Peyer's patch (tissue), 4 donors: ENCODE data around the gene CDC42SE2.

ENCODE experiments used
- CTCF ChIP-seq, 6 experiments: fragments of 450-650 bp in 4 of 6; fragments of 200-600 bp in 2 of 6; sonication (generic) in 1 of 6; IDR thresholded peaks; one replicate each; pipeline ENCODE4 v1.5.1; 2017 to 2019; ENCODE audit warnings: antibody characterized with exemption in 6 of 6, mild to moderate bottlenecking in 3 of 6, moderate library complexity in 1 of 6
- POLR2A ChIP-seq, 2 donors: fragments of 450-650 bp; IDR thresholded peaks; one replicate each; pipeline ENCODE4 v1.5.1; 2017; ENCODE audit warnings: antibody characterized with exemption in 2 of 2, mild to moderate bottlenecking in 2 of 2, moderate library complexity in 2 of 2

GRCh38 chr5:131305138-131305689, 41.4 kb downstream of the CDC42SE2 start:
- TF ChIP-seq CTCF (IDR thresholded peaks at IDR 0.05) (no peak), POLR2A (IDR thresholded peaks at IDR 0.05) (no peak)
